K562 (cell line): ENCODE results near the gene RPL29.

Experiments used
- BRF2 ChIP-seq: IDR thresholded peaks from 3 replicates; pipeline ENCODE4 v1.6.1; 2011; ENCODE audit warnings: borderline replicate concordance, mild to moderate bottlenecking; ENCODE audit not compliant: insufficient read length, insufficient read depth
- CREM ChIP-seq: IDR thresholded peaks from 2 replicates; pipeline ENCODE4 v1.6.1; 2014; ENCODE audit warnings: antibody characterized with exemption, low read depth
- CTCF ChIP-seq, 3 experiments: IDR thresholded peaks in 2 of 3; conservative IDR thresholded peaks in 1 of 3; 2 replicates each; pipeline ENCODE4 v1.5.1; 2011 to 2012; ENCODE audit warnings: low read length in 3 of 3, mild to moderate bottlenecking in 3 of 3, control low read depth in 2 of 3, improper control_type of control experiment in 1 of 3, inconsistent platforms in 1 of 3, low read depth in 1 of 3, mixed read lengths in 1 of 3, moderate library complexity in 1 of 3; ENCODE audit not compliant: insufficient read depth in 2 of 3
- ELF2 ChIP-seq: fragments of 250-450 bp; sonication (Bioruptor Pico); IDR thresholded peaks from 2 replicates; pipeline ENCODE4 v1.5.0; 2021; ENCODE audit warnings: mild to moderate bottlenecking
- MTA2 ChIP-seq: fragments of 450-650 bp; IDR thresholded peaks from 2 replicates; pipeline ENCODE4 v1.6.1; 2016; ENCODE audit warnings: low read depth
- MTA3 ChIP-seq: fragments of 450-650 bp; formaldehyde crosslinking; IDR thresholded peaks from 2 replicates; pipeline ENCODE4 v1.6.1; 2017; ENCODE audit warnings: mild to moderate bottlenecking, borderline replicate concordance
- NKRF ChIP-seq: fragments of 450-650 bp; IDR thresholded peaks from 2 replicates; pipeline ENCODE4 v1.6.1; 2016; ENCODE audit warnings: borderline replicate concordance
- PTRF ChIP-seq: fragments of 450-650 bp; IDR thresholded peaks from 2 replicates; pipeline ENCODE4 v1.6.1; 2016; ENCODE audit warnings: mild to moderate bottlenecking, missing genetic modification characterization, missing compliant biosample characterization
- SMARCE1 ChIP-seq: fragments of 450-650 bp; IDR thresholded peaks from 2 replicates; pipeline ENCODE4 v1.7.1; 2016; ENCODE audit warnings: mild to moderate bottlenecking
- SREBF2 ChIP-seq: sonication (generic); formaldehyde crosslinking; IDR thresholded peaks from 2 replicates; pipeline ENCODE4 v1.4.0; 2020; ENCODE audit warnings: mild to moderate bottlenecking, missing genetic modification reagents
- ZNF740 ChIP-seq, 3 experiments: fragments of 200-800 bp in 1 of 3; sonication (Bioruptor generic) in 1 of 3; sonication (generic) in 1 of 3; formaldehyde crosslinking in 1 of 3; IDR thresholded peaks; 2 replicates each; pipeline versions ENCODE4 v1.6.1 to v1.8.0; 2016 to 2022; ENCODE audit warnings: mild to moderate bottlenecking in 2 of 3, missing compliant biosample characterization in 2 of 3, missing genetic modification characterization in 2 of 3, missing genetic modification reagents in 1 of 3

- TF ChIP-seq SREBF2 (no peak), MTA3 (no peak), CTCF (IDR thresholded peaks at IDR 0.05 in 2 of 3, conservative IDR thresholded peaks at IDR 0.05 in 1 of 3; ENCODE audit: insufficient read depth in 2 of 3, low read depth in 1 of 3, low read length in 3 of 3) (no peak), PTRF (no peak), ELF2 (CRISPR knock-in tag) (no peak), NKRF (no peak), ZNF740 (CRISPR knock-in tag; IDR thresholded peaks at IDR 0.05) (no peak), ZNF740 (tag; IDR thresholded peaks at IDR 0.05) (no peak), BRF2 (no peak), CREM (no peak), MTA2 (no peak), SMARCE1 (no peak)
These were observed 41.1 kb upstream of the RPL29 start for GRCh38 chr3:52036829-52037228.
